HepG2 (cell line): Measurements from ENCODE around the gene LYRM4. TPM values are rescaled to one million over a fixed set of nuclear protein-coding genes. Genes with fewer than 3 reads are reported as not detected.

ENCODE experiments used
- AGO2 ChIP-seq: fragments of 200-400 bp; formaldehyde crosslinking; optimal IDR thresholded peaks from 2 replicates; pipeline ENCODE3; 2017; ENCODE audit warnings: mild to moderate bottlenecking, low read depth, low read length, moderate library complexity
- BHLHE40 ChIP-seq: IDR thresholded peaks from 2 replicates; pipeline ENCODE4 v1.6.1; 2011; ENCODE audit warnings: low read length, improper control_type of control experiment
- FOXC1 ChIP-seq: sonication (generic); formaldehyde crosslinking; IDR thresholded peaks from 2 replicates; pipeline ENCODE4 v1.8.0; 2022; ENCODE audit warnings: mild to moderate bottlenecking, missing genetic modification reagents, borderline replicate concordance
- GATA4 ChIP-seq: sonication (generic); IDR thresholded peaks from 2 replicates; pipeline ENCODE4 v1.6.1; 2016; ENCODE audit warnings: antibody characterized with exemption, low read depth, borderline replicate concordance
- GZF1 ChIP-seq: sonication (generic); formaldehyde crosslinking; IDR thresholded peaks from 2 replicates; pipeline ENCODE4 v1.5.1; 2020; ENCODE audit warnings: mild to moderate bottlenecking, missing genetic modification reagents
- IRF2 ChIP-seq: IDR thresholded peaks from 2 replicates; pipeline ENCODE4 v1.6.1; 2018; ENCODE audit warnings: missing genetic modification reagents, missing compliant biosample characterization
- ISL2 ChIP-seq: sonication (generic); formaldehyde crosslinking; IDR thresholded peaks from 2 replicates; pipeline ENCODE4 v1.5.0; 2020; ENCODE audit warnings: missing genetic modification reagents
- JDP2 ChIP-seq: sonication (generic); formaldehyde crosslinking; IDR thresholded peaks from 2 replicates; pipeline ENCODE4 v1.8.1; 2022; ENCODE audit warnings: missing genetic modification reagents, borderline replicate concordance
- MIXL1 ChIP-seq: IDR thresholded peaks from 2 replicates; pipeline ENCODE4 v1.6.1; 2016
- MTA1 ChIP-seq: sonication (generic); formaldehyde crosslinking; IDR thresholded peaks from 2 replicates; pipeline ENCODE4 v1.4.0; 2020; ENCODE audit warnings: missing genetic modification reagents, mild to moderate bottlenecking, borderline replicate concordance
- NR2F1 ChIP-seq, 2 experiments: fragments of 450-650 bp in 1 of 2; formaldehyde crosslinking in 1 of 2; IDR thresholded peaks; 2 replicates each; pipeline versions ENCODE4 v1.5.0 to v1.6.1; 2016 to 2020; ENCODE audit warnings: mild to moderate bottlenecking in 1 of 2, missing compliant biosample characterization in 1 of 2, missing genetic modification reagents in 1 of 2, moderate library complexity in 1 of 2
- TCF7L2 ChIP-seq: IDR thresholded peaks from 2 replicates; pipeline ENCODE4 v1.6.1; 2011; ENCODE audit warnings: mild to moderate bottlenecking, low read depth, low read length, moderate library complexity
- ZBTB7B ChIP-seq: sonication (generic); formaldehyde crosslinking; IDR thresholded peaks from 2 replicates; pipeline ENCODE4 v1.4.0; 2020; ENCODE audit warnings: missing genetic modification reagents
- ZNF256 ChIP-seq: sonication (generic); formaldehyde crosslinking; conservative IDR thresholded peaks from 2 replicates; pipeline ENCODE4 v1.4.0; 2020; ENCODE audit warnings: missing genetic modification reagents
- ZNF264 ChIP-seq: sonication (generic); formaldehyde crosslinking; IDR thresholded peaks from 2 replicates; pipeline ENCODE4 v1.4.0; 2020; ENCODE audit warnings: missing genetic modification reagents
- ZNF33B ChIP-seq: sonication (generic); formaldehyde crosslinking; IDR thresholded peaks from 2 replicates; pipeline ENCODE4 v1.5.1; 2020; ENCODE audit warnings: mild to moderate bottlenecking, missing genetic modification reagents
- ZNF513 ChIP-seq: sonication (generic); formaldehyde crosslinking; conservative IDR thresholded peaks from 2 replicates; pipeline ENCODE4 v1.5.0; 2020; ENCODE audit warnings: missing genetic modification reagents
- ZNF589 ChIP-seq: sonication (generic); formaldehyde crosslinking; conservative IDR thresholded peaks from 2 replicates; pipeline ENCODE4 v1.8.0; 2022; ENCODE audit warnings: mild to moderate bottlenecking, moderate library complexity, missing genetic modification reagents
- ZNF7 ChIP-seq: IDR thresholded peaks from 2 replicates; pipeline ENCODE4 v1.6.1; 2016; ENCODE audit warnings: missing biosample characterization, missing genetic modification reagents
- ZNF772 ChIP-seq: sonication (generic); formaldehyde crosslinking; IDR thresholded peaks from 2 replicates; pipeline ENCODE4 v1.5.0; 2020; ENCODE audit warnings: mild to moderate bottlenecking, missing genetic modification reagents
- ZNF816 ChIP-seq: sonication (generic); formaldehyde crosslinking; IDR thresholded peaks from 2 replicates; pipeline ENCODE4 v1.8.0; 2022; ENCODE audit warnings: missing genetic modification reagents, mild to moderate bottlenecking, borderline replicate concordance
- ZSCAN25 ChIP-seq: sonication (generic); formaldehyde crosslinking; IDR thresholded peaks from 2 replicates; pipeline ENCODE4 v1.8.0; 2022; ENCODE audit warnings: mild to moderate bottlenecking, missing genetic modification reagents
- polyA plus RNA-seq, 8 experiments: library from polyadenylated mRNA; depleted of rRNA in 3 of 8; stranded (reverse) in 7 of 8; unstranded in 1 of 8; fragments of >200 nt; fragmentation: Illumina TruSeq in 4 of 8; extraction: Trizol in 4 of 8; gene quantifications; 2 replicates each; pipeline versions ENCODE4 v1.2.1 to v1.2.3, GENCODE V29; 2011 to 2016; ENCODE audit warnings: low read depth in 4 of 8, missing spikeins in 1 of 8, mixed read lengths in 1 of 8; ENCODE audit not compliant: insufficient read depth in 1 of 8
- total RNA-seq, 5 experiments: library from RNA; depleted of rRNA; stranded (reverse); fragments of >200 nt; fragmentation: Illumina TruSeq; extraction: Trizol; gene quantifications; 2 replicates each; pipeline ENCODE4 v1.2.3, GENCODE V29; 2016; ENCODE audit warnings: low read depth in 1 of 5
- TF ChIP-seq, protein P1 (sequence below): sonication (generic); formaldehyde crosslinking; IDR thresholded peaks from 2 replicates; pipeline ENCODE4 v1.8.0; 2023; ENCODE audit warnings: mild to moderate bottlenecking, missing genetic modification reagents
- TF ChIP-seq, protein P2 (sequence below): fragments of 450-650 bp; IDR thresholded peaks from 2 replicates; pipeline ENCODE4 v1.6.1; 2017; ENCODE audit warnings: mild to moderate bottlenecking
- TF ChIP-seq, protein P3 (sequence below): sonication (generic); formaldehyde crosslinking; IDR thresholded peaks from 2 replicates; pipeline ENCODE4 v1.5.0; 2020; ENCODE audit warnings: mild to moderate bottlenecking, missing genetic modification reagents, borderline replicate concordance

LYRM4 gene
- total and polyA plus RNA-seq, 2 of the 13 experiments (the other 11 are each of a cell fraction or from before 2014, with no cell fraction given), result 64.6 to 67.5 TPM

GRCh38 chr6:5261545-5262109, 877 bp upstream of the LYRM4 start (continued):
- no peak for TF ChIP-seq MIXL1 (CRISPR knock-in tag)
- TF ChIP-seq, protein P1, sequence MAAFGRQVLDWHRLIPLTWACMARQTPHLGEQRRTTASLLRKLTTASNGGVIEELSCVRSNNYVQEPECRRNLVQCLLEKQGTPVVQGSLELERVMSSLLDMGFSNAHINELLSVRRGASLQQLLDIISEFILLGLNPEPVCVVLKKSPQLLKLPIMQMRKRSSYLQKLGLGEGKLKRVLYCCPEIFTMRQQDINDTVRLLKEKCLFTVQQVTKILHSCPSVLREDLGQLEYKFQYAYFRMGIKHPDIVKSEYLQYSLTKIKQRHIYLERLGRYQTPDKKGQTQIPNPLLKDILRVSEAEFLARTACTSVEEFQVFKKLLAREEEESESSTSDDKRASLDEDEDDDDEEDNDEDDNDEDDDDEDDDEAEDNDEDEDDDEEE, result no peak
- TF ChIP-seq ZNF816 (CRISPR knock-in tag), result no peak; the same call in 1 of the 2 replicates
- no peak for TF ChIP-seq ZNF7
- TF ChIP-seq, protein P2, sequence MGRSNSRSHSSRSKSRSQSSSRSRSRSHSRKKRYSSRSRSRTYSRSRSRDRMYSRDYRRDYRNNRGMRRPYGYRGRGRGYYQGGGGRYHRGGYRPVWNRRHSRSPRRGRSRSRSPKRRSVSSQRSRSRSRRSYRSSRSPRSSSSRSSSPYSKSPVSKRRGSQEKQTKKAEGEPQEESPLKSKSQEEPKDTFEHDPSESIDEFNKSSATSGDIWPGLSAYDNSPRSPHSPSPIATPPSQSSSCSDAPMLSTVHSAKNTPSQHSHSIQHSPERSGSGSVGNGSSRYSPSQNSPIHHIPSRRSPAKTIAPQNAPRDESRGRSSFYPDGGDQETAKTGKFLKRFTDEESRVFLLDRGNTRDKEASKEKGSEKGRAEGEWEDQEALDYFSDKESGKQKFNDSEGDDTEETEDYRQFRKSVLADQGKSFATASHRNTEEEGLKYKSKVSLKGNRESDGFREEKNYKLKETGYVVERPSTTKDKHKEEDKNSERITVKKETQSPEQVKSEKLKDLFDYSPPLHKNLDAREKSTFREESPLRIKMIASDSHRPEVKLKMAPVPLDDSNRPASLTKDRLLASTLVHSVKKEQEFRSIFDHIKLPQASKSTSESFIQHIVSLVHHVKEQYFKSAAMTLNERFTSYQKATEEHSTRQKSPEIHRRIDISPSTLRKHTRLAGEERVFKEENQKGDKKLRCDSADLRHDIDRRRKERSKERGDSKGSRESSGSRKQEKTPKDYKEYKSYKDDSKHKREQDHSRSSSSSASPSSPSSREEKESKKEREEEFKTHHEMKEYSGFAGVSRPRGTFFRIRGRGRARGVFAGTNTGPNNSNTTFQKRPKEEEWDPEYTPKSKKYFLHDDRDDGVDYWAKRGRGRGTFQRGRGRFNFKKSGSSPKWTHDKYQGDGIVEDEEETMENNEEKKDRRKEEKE, result no peak
- no peak for TF ChIP-seq JDP2
- TF ChIP-seq GATA4, result no peak
- no peak for TF ChIP-seq ZNF772
- no peak for TF ChIP-seq TCF7L2
- TF ChIP-seq ZBTB7B (CRISPR knock-in tag), result no peak
- TF ChIP-seq IRF2, result no peak
- TF ChIP-seq FOXC1 (CRISPR knock-in tag), result 0 out of 2 replicates have a peak, but pooled peaks have one; percentile 24
- TF ChIP-seq ZNF256 (CRISPR knock-in tag), result no peak
- TF ChIP-seq NR2F1 (CRISPR knock-in tag; IDR thresholded peaks at IDR 0.05), result 0 out of 4 replicates have a peak, but pooled peaks of 1 of the 2 experiments have one; percentile 12
- no peak for TF ChIP-seq ZNF589 (CRISPR knock-in tag)
- TF ChIP-seq MTA1 (CRISPR knock-in tag), result no peak
- no peak for TF ChIP-seq ZNF264 (CRISPR knock-in tag)
- no peak for TF ChIP-seq ZNF513 (CRISPR knock-in tag)
- no peak for TF ChIP-seq GZF1
- TF ChIP-seq ZNF33B (CRISPR knock-in tag), result no peak
- no peak for TF ChIP-seq AGO2
- TF ChIP-seq, protein P3, sequence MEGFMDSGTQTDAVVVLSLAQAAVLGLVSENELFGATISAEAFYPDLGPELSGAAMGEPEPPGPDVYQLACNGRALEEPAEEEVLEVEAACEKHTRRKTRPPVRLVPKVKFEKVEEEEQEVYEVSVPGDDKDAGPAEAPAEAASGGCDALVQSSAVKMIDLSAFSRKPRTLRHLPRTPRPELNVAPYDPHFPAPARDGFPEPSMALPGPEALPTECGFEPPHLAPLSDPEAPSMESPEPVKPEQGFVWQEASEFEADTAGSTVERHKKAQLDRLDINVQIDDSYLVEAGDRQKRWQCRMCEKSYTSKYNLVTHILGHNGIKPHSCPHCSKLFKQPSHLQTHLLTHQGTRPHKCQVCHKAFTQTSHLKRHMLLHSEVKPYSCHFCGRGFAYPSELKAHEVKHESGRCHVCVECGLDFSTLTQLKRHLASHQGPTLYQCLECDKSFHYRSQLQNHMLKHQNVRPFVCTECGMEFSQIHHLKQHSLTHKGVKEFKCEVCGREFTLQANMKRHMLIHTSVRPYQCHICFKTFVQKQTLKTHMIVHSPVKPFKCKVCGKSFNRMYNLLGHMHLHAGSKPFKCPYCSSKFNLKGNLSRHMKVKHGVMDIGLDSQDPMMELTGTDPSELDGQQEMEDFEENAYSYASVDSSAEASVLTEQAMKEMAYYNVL (CRISPR knock-in tag), result no peak
- no peak for TF ChIP-seq BHLHE40
- TF ChIP-seq ZSCAN25 (CRISPR knock-in tag), result 0 out of 2 replicates have a peak, but pooled peaks have one; percentile 22
- TF ChIP-seq ISL2, result no peak; the same call in 1 of the 2 replicates
